SK-N-SH (cell line): ENCODE results near the gene SPOCK1. TPM values are rescaled to one million over a fixed set of nuclear protein-coding genes. Genes with fewer than 3 reads are reported as not detected.

Source experiments
- CTCF ChIA-PET: fragments of 300-600, 350-600 bp; formaldehyde crosslinking; extraction: SDS; loops from one replicate; lab custom pipeline; 2021; lab: Yijun Ruan, JAX
- POLR2A ChIA-PET: fragments of 350-600 bp; sonication (Branson Sonifier 250); formaldehyde crosslinking; extraction: SDS; loops from one replicate; lab custom pipeline; 2020; ENCODE audit warnings: antibody characterized with exemption, inconsistent platforms; lab: Yijun Ruan, JAX
- DNase-seq: peaks from one replicate; pipeline ENCODE4 v3.0.0; 2012
- H2AFZ ChIP-seq: fragments of 200-600 bp; sonication (generic); 2 replicates; pipeline ENCODE4 v1.8.1; 2016; ENCODE audit warnings: antibody characterized with exemption, mild to moderate bottlenecking, low read depth
- H3F3A ChIP-seq: fragments of 200-600 bp; sonication (generic); replicated peaks from 2 replicates; pipeline ENCODE3; 2016; ENCODE audit warnings: antibody characterized with exemption, mild to moderate bottlenecking; ENCODE audit not compliant: insufficient read depth
- H3K27ac ChIP-seq, 2 experiments: fragments of 200-500 bp in 1 of 2; fragments of 200-600 bp in 1 of 2; sonication (Bioruptor generic) in 1 of 2; sonication (generic), shearing (Covaris generic) in 1 of 2; 2 replicates each; pipeline versions ENCODE4 v1.5.1 to v1.6.1; 2014 to 2016; ENCODE audit warnings: low read depth in 2 of 2, inconsistent platforms in 1 of 2, low read length in 1 of 2, mild to moderate bottlenecking in 1 of 2, mixed read lengths in 1 of 2
- H3K27me3 ChIP-seq: fragments of 200-600 bp; sonication (generic), shearing (Covaris generic); 2 replicates; pipeline ENCODE4 v1.6.1; 2016; ENCODE audit warnings: mixed run types; ENCODE audit not compliant: insufficient read depth
- H3K36me3 ChIP-seq, 2 experiments: fragments of 200-500 bp in 1 of 2; fragments of 200-600 bp in 1 of 2; sonication (Bioruptor generic) in 1 of 2; sonication (generic) in 1 of 2; replicated peaks in 1 of 2; 2 replicates each; pipeline versions ENCODE3 to v1.5.1; 2014 to 2016; ENCODE audit warnings: low read length in 1 of 2, mild to moderate bottlenecking in 1 of 2; ENCODE audit not compliant: insufficient read depth in 2 of 2, control insufficient read depth in 1 of 2
- H3K4me1 ChIP-seq, 2 experiments: fragments of 200-500 bp in 1 of 2; fragments of 200-600 bp in 1 of 2; sonication (Bioruptor generic) in 1 of 2; sonication (generic), shearing (Covaris generic) in 1 of 2; 2 replicates each; pipeline versions ENCODE4 v1.5.1 to v1.6.1; 2014 to 2016; ENCODE audit warnings: low read depth in 1 of 2, low read length in 1 of 2, mixed run types in 1 of 2; ENCODE audit not compliant: insufficient read depth in 2 of 2, control insufficient read depth in 1 of 2
- H3K4me2 ChIP-seq: fragments of 200-600 bp; sonication (generic), shearing (Covaris generic); 2 replicates; pipeline ENCODE4 v1.6.1; 2017; ENCODE audit warnings: mixed run types
- H3K4me3 ChIP-seq, 2 experiments: fragments of 200-500 bp in 1 of 2; fragments of 200-600 bp in 1 of 2; sonication (Bioruptor generic) in 1 of 2; sonication (generic), shearing (Covaris generic) in 1 of 2; 2 replicates each; pipeline versions ENCODE4 v1.5.1 to v1.8.1; 2014 to 2016; ENCODE audit warnings: low read depth in 2 of 2, inconsistent platforms in 1 of 2, low read length in 1 of 2, mild to moderate bottlenecking in 1 of 2, mixed read lengths in 1 of 2, moderate library complexity in 1 of 2
- H3K79me2 ChIP-seq: fragments of 200-600 bp; sonication (generic); 2 replicates; pipeline ENCODE4 v1.8.1; 2017; ENCODE audit warnings: mild to moderate bottlenecking; ENCODE audit not compliant: insufficient read depth
- H3K9ac ChIP-seq: fragments of 200-600 bp; sonication (generic); 2 replicates; pipeline ENCODE4 v1.6.1; 2017; ENCODE audit warnings: mixed run types
- H3K9me2 ChIP-seq: fragments of 200-600 bp; sonication (generic); 2 replicates; pipeline ENCODE4 v1.6.1; 2017; ENCODE audit warnings: mixed run types
- H3K9me3 ChIP-seq: fragments of 200-600 bp; sonication (generic); 2 replicates; pipeline ENCODE4 v1.6.1; 2017; ENCODE audit warnings: mixed run types, mild to moderate bottlenecking, moderate library complexity
- H4K20me1 ChIP-seq: fragments of 200-600 bp; sonication (generic); 2 replicates; pipeline ENCODE4 v1.6.1; 2017; ENCODE audit warnings: mild to moderate bottlenecking, mixed run types; ENCODE audit not compliant: insufficient read depth
- CTCF ChIP-seq: fragments of 200-600 bp; sonication (generic); IDR thresholded peaks from 2 replicates; pipeline ENCODE4 v1.6.1; 2017; ENCODE audit warnings: antibody characterized with exemption, mild to moderate bottlenecking, moderate library complexity
- EZH2phosphoT487 ChIP-seq: fragments of 200-600 bp; sonication (generic); IDR thresholded peaks from 2 replicates; pipeline ENCODE4 v1.6.1; 2017; ENCODE audit warnings: low read depth, mixed run types, mild to moderate bottlenecking, antibody characterized with exemption, moderate library complexity, borderline replicate concordance
- FOXM1 ChIP-seq: IDR thresholded peaks from 2 replicates; pipeline ENCODE4 v1.4.0; 2012; ENCODE audit warnings: low read depth, mild to moderate bottlenecking
- IRF3 ChIP-seq: fragments of 150-350 bp; IDR thresholded peaks from 2 replicates; pipeline ENCODE4 v1.6.1; 2016; ENCODE audit warnings: mild to moderate bottlenecking, low read depth, low read length
- MAX ChIP-seq: IDR thresholded peaks from 2 replicates; pipeline ENCODE4 v1.4.0; 2012; ENCODE audit warnings: low read depth
- MEF2A ChIP-seq: IDR thresholded peaks from 2 replicates; pipeline ENCODE4 v1.4.0; 2012; ENCODE audit warnings: low read depth, borderline replicate concordance
- NRF1 ChIP-seq: IDR thresholded peaks from 2 replicates; pipeline ENCODE4 v1.6.1; 2012; ENCODE audit warnings: low read depth, mild to moderate bottlenecking, low read length
- RFX5 ChIP-seq: IDR thresholded peaks from 2 replicates; pipeline ENCODE4 v1.6.1; 2012; ENCODE audit warnings: mild to moderate bottlenecking, improper control_type of control experiment, low read length
- SIN3A ChIP-seq: IDR thresholded peaks from 2 replicates; pipeline ENCODE4 v1.6.1; 2012; ENCODE audit warnings: low read depth, mild to moderate bottlenecking, low read length, moderate library complexity, borderline replicate concordance
- TAF1 ChIP-seq: IDR thresholded peaks from 2 replicates; pipeline ENCODE4 v1.6.1; 2012; ENCODE audit warnings: low read depth, mild to moderate bottlenecking, low read length, moderate library complexity, borderline replicate concordance
- YY1 ChIP-seq: IDR thresholded peaks from 2 replicates; pipeline ENCODE4 v1.4.0; 2012; ENCODE audit warnings: low read depth, mild to moderate bottlenecking
- WGBS: methylation state at CpG from one replicate; pipeline ENCODE4 v1.1.6; 2017; ENCODE audit warnings: low lambda C conversion rate; 5-methylcytosine and 5-hydroxymethylcytosine counted together
- polyA plus RNA-seq, 3 experiments: library from polyadenylated mRNA; depleted of rRNA; stranded (reverse); fragments of >200 nt; gene quantifications; 2 replicates each; pipeline ENCODE4 v1.2.3, GENCODE V29; 2012

SPOCK1 gene
- polyA plus RNA-seq, 1 of the 3 experiments (the other 2 are of a cell fraction), result 11.3 TPM

GRCh38 chr5:137122558-137122957 is 376.6 kb downstream of the SPOCK1 start:
- Histone ChIP-seq H2AFZ (no peak overlapping the region), H3K4me1 (peaks cover 3 to 6% of the 10 kb centered on the region in 2 experiments; a peak in 1 of 4 replicates), H3F3A (no peaks in the 10 kb centered on the region), H3K79me2 (no peaks in the 10 kb centered on the region; the same call in 1 of the 2 replicates), H3K9me2 (no peaks in the 10 kb centered on the region), H3K36me3 (no peaks in the 10 kb centered on the region), H4K20me1 (no peaks in the 10 kb centered on the region), H3K27ac (no peak overlapping the region), H3K9ac (no peak overlapping the region), H3K4me2 (no peak overlapping the region), H3K4me3 (no peak overlapping the region), H3K9me3 (no peaks in the 10 kb centered on the region), H3K27me3 (no peaks in the 10 kb centered on the region)
- DNase-seq, result no peak
- 54% methylated on average over 2 of the region's 2 CpGs for WGBS
- ChIA-PET POLR2A (no interaction called here), CTCF (interaction anchor here (0.8 kb wide), 1 partner anchor 47 kb away, joined by 3 read pairs; no protein-coding TSS in a partner anchor)
- TF ChIP-seq RFX5, result no peak
- no peak for TF ChIP-seq MAX
- no peak for TF ChIP-seq TAF1
- TF ChIP-seq CTCF, result no peak
- no peak for TF ChIP-seq NRF1
- TF ChIP-seq SIN3A, result no peak
- TF ChIP-seq EZH2phosphoT487, result no peak
- TF ChIP-seq MEF2A, result no peak
- no peak for TF ChIP-seq YY1
- TF ChIP-seq IRF3, result no peak

- DNase-seq, result no peak
- Histone ChIP-seq H3K9me3 (no peaks in the 10 kb centered on the region), H3K4me2 (no peak overlapping the region), H3F3A (no peaks in the 10 kb centered on the region), H3K9ac (no peak overlapping the region), H3K27ac (no peak overlapping the region), H3K36me3 (no peaks in the 10 kb centered on the region), H4K20me1 (no peaks in the 10 kb centered on the region), H2AFZ (no peak overlapping the region), H3K27me3 (no peaks in the 10 kb centered on the region), H3K4me1 (peaks cover 3 to 6% of the 10 kb centered on the region in 2 experiments; a peak in 1 of 4 replicates), H3K4me3 (no peak overlapping the region), H3K79me2 (no peaks in the 10 kb centered on the region; the same call in 1 of the 2 replicates), H3K9me2 (no peaks in the 10 kb centered on the region)
- CTCF ChIA-PET, result no interaction called here
- WGBS, result 67% methylated on average over 3 of the region's 3 CpGs
- TF ChIP-seq MAX, result no peak
- TF ChIP-seq FOXM1, result no peak
- POLR2A ChIA-PET, result no interaction called here
These were observed 377.1 kb downstream of the SPOCK1 start for GRCh38 chr5:137122075-137122474.
